DND-41 (cell line): ENCODE data around the gene SUPT6H.

Experiments
- CTCF ChIP-seq: IDR thresholded peaks from 2 replicates; pipeline ENCODE4 v1.5.1; 2012; ENCODE audit warnings: borderline replicate concordance, low read length, moderate library complexity, mild to moderate bottlenecking; ENCODE audit not compliant: poor library complexity, severe bottlenecking; ENCODE audit errors: extremely low read depth
- EZH2 ChIP-seq: IDR thresholded peaks from 3 replicates; pipeline ENCODE4 v1.6.1; 2012; ENCODE audit warnings: borderline replicate concordance, low read depth, mild to moderate bottlenecking, moderate library complexity, low read length, inconsistent platforms; ENCODE audit not compliant: severe bottlenecking

- TF ChIP-seq CTCF, result no peak
- TF ChIP-seq EZH2, result no peak
Measured at GRCh38 chr17:28747051-28747691, 85.2 kb downstream of the SUPT6H start.
